SH-SY5Y (cell line): ENCODE data around the gene ATP8A1.

Source experiments
- GATA2 ChIP-seq: IDR thresholded peaks from 2 replicates; pipeline ENCODE4 v1.6.1; 2011; ENCODE audit warnings: mild to moderate bottlenecking, low read depth, low read length
- GATA3 ChIP-seq: IDR thresholded peaks from 2 replicates; pipeline ENCODE4 v1.6.1; 2011; ENCODE audit warnings: low read depth, mild to moderate bottlenecking, low read length, moderate library complexity

DNA sequence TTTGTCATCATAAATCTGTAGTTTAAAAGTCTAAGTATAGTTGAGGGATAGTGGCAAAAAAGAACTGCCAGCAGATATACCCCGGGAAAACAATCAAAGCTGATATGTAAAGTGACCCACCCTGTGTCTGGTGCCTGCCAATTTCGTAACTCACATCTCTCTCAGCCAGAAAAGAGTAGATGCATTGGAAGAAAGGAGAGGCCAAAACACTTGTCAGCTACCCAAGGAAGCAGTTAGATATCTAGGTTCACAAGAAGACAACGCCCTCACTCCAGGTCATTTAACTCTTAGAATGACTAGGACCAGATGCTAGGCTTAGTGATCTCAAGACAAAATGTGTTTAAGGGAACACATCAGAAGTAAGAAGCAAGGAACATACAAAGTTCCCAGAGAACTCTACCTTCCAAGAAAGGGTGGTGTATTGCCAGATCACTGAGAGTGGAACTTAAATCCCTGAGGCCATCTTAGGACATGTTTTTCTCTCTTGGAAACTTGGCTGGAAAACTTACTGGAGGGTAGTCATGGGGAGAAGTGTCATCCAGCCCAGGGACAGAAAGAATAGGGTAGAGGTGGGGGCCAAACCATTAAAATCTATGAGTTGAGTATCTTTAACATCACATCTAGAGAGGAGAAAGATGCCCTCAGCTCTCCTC, 133.7 kb downstream of the ATP8A1 start:
- TF ChIP-seq GATA2: no peak
- no peak for TF ChIP-seq GATA3
